H9 (cell line): ENCODE results near the gene ATXN1L. TPM values are rescaled to one million over a fixed set of nuclear protein-coding genes. Genes with fewer than 3 reads are reported as not detected.

Source experiments
- DNase-seq: peaks from one replicate; pipeline ENCODE4 v3.0.0-alpha.2; 2017
- H2AFZ ChIP-seq: one replicate; pipeline ENCODE4 v1.6.1; 2013; ENCODE audit warnings: mild to moderate bottlenecking, low read length, control low read depth, moderate library complexity
- H2AK5ac ChIP-seq: 2 replicates; pipeline ENCODE4 v1.6.1; 2013; ENCODE audit warnings: low read length, control low read depth, mixed read lengths; ENCODE audit not compliant: insufficient read length
- H2BK120ac ChIP-seq: one replicate; pipeline ENCODE4 v1.6.1; 2013; ENCODE audit warnings: low read depth, mild to moderate bottlenecking, low read length, control low read depth, inconsistent platforms; ENCODE audit not compliant: poor library complexity, severe bottlenecking
- H2BK12ac ChIP-seq: 2 replicates; pipeline ENCODE4 v1.6.1; 2013; ENCODE audit warnings: low read length, control low read depth, mixed read lengths, low read depth; ENCODE audit not compliant: insufficient read length
- H2BK15ac ChIP-seq: 2 replicates; pipeline ENCODE4 v1.6.1; 2013; ENCODE audit warnings: low read depth, low read length, control low read depth
- H2BK20ac ChIP-seq: one replicate; pipeline ENCODE4 v1.6.1; 2013; ENCODE audit warnings: low read depth, mild to moderate bottlenecking, low read length, control low read depth, inconsistent platforms; ENCODE audit not compliant: poor library complexity, severe bottlenecking
- H2BK5ac ChIP-seq: 2 replicates; pipeline ENCODE4 v1.6.1; 2013; ENCODE audit warnings: low read length, control low read depth, mixed read lengths; ENCODE audit not compliant: insufficient read length
- H3K14ac ChIP-seq: 2 replicates; pipeline ENCODE4 v1.6.1; 2013; ENCODE audit warnings: low read length, control low read depth; ENCODE audit not compliant: insufficient read depth
- H3K18ac ChIP-seq: 2 replicates; pipeline ENCODE4 v1.6.1; 2013; ENCODE audit warnings: low read depth, mild to moderate bottlenecking, mixed read lengths, low read length, control low read depth; ENCODE audit not compliant: insufficient read length
- H3K23ac ChIP-seq: 2 replicates; pipeline ENCODE4 v1.6.1; 2013; ENCODE audit warnings: low read length, control low read depth, mixed read lengths, low read depth; ENCODE audit not compliant: insufficient read length
- H3K23me2 ChIP-seq: 2 replicates; pipeline ENCODE4 v1.6.1; 2013; ENCODE audit warnings: low read depth, mild to moderate bottlenecking, mixed read lengths, low read length, control low read depth; ENCODE audit not compliant: insufficient read length, poor library complexity, severe bottlenecking
- H3K27ac ChIP-seq: 2 replicates; pipeline ENCODE4 v1.5.1; 2013; ENCODE audit warnings: low read length, control low read depth, mixed read lengths, low read depth; ENCODE audit not compliant: insufficient read length
- H3K27me3 ChIP-seq: 2 replicates; pipeline ENCODE4 v1.6.1; 2013; ENCODE audit warnings: low read length, control low read depth, inconsistent platforms; ENCODE audit not compliant: insufficient read depth
- H3K4ac ChIP-seq: 2 replicates; pipeline ENCODE4 v1.6.1; 2013; ENCODE audit warnings: low read depth, mild to moderate bottlenecking, control low read depth, inconsistent platforms, low read length, moderate library complexity
- H3K4me1 ChIP-seq: 2 replicates; pipeline ENCODE4 v1.6.1; 2013; ENCODE audit warnings: low read length, control low read depth, inconsistent platforms; ENCODE audit not compliant: insufficient read depth
- H3K4me2 ChIP-seq: 2 replicates; pipeline ENCODE4 v1.6.1; 2013; ENCODE audit warnings: low read length, control low read depth, mixed read lengths; ENCODE audit not compliant: insufficient read length, insufficient read depth
- H3K56ac ChIP-seq: 2 replicates; pipeline ENCODE4 v1.6.1; 2013; ENCODE audit warnings: low read depth, mild to moderate bottlenecking, mixed read lengths, low read length, control low read depth; ENCODE audit not compliant: insufficient read length
- H3K79me1 ChIP-seq: 2 replicates; pipeline ENCODE4 v1.6.1; 2013; ENCODE audit warnings: low read depth, mild to moderate bottlenecking, moderate library complexity, low read length, control low read depth, inconsistent platforms; ENCODE audit not compliant: insufficient read depth, poor library complexity, severe bottlenecking
- H3K79me2 ChIP-seq: 2 replicates; pipeline ENCODE4 v1.6.1; 2013; ENCODE audit warnings: low read length, control low read depth, inconsistent platforms; ENCODE audit not compliant: insufficient read depth
- H3K9ac ChIP-seq: 2 replicates; pipeline ENCODE4 v1.6.1; 2013; ENCODE audit warnings: low read length, control low read depth, mixed read lengths; ENCODE audit not compliant: insufficient read length; ENCODE audit errors: extremely low read depth
- H3K9me3 ChIP-seq: one replicate; pipeline ENCODE4 v1.6.1; 2013; ENCODE audit warnings: low read depth, low read length, inconsistent platforms; ENCODE audit not compliant: control insufficient read depth
- H3T11ph ChIP-seq: one replicate; pipeline ENCODE4 v1.6.1; 2013; ENCODE audit warnings: mild to moderate bottlenecking, low read length, control low read depth, inconsistent platforms
- H4K20me1 ChIP-seq: one replicate; pipeline ENCODE4 v1.6.1; 2013; ENCODE audit not compliant: control insufficient read depth, insufficient read length, insufficient read depth
- H4K5ac ChIP-seq: 2 replicates; pipeline ENCODE4 v1.6.1; 2013; ENCODE audit warnings: low read depth, mild to moderate bottlenecking, mixed read lengths, low read length, control low read depth; ENCODE audit not compliant: insufficient read length
- H4K8ac ChIP-seq: replicated peaks from 2 replicates; pipeline ENCODE4 v1.6.1; 2013; ENCODE audit warnings: low read length, control low read depth, mixed read lengths, low read depth; ENCODE audit not compliant: insufficient read length
- H4K91ac ChIP-seq: 2 replicates; pipeline ENCODE4 v1.6.1; 2013; ENCODE audit warnings: low read depth, mild to moderate bottlenecking, moderate library complexity, mixed read lengths, low read length, control low read depth; ENCODE audit not compliant: insufficient read length
- H3K27ac Mint-ChIP-seq, 3 experiments: 2 replicates in 2 of 3; 3 replicates in 1 of 3; pipeline ENCODE4 v1.8.0; 2020 to 2021; ENCODE audit warnings: mixed read lengths in 3 of 3, mild to moderate bottlenecking in 1 of 3, moderate library complexity in 1 of 3
- H3K27me3 Mint-ChIP-seq: 2 replicates; pipeline ENCODE4 v1.8.0; 2021; ENCODE audit warnings: low read depth, mild to moderate bottlenecking, moderate library complexity, mixed read lengths
- H3K36me3 Mint-ChIP-seq, 3 experiments: 2 replicates in 2 of 3; 3 replicates in 1 of 3; pipeline ENCODE4 v1.8.0; 2020 to 2021; ENCODE audit warnings: low read depth in 3 of 3, mixed read lengths in 3 of 3; ENCODE audit not compliant: insufficient read depth in 1 of 3
- H3K4me1 Mint-ChIP-seq, 2 experiments: 2 replicates each; pipeline ENCODE4 v1.8.0; 2020; ENCODE audit warnings: mixed read lengths in 2 of 2
- H3K4me3 Mint-ChIP-seq, 2 experiments: 2 replicates in 1 of 2; 3 replicates in 1 of 2; pipeline ENCODE4 v1.8.0; 2020 to 2021; ENCODE audit warnings: mild to moderate bottlenecking in 2 of 2, mixed read lengths in 2 of 2, moderate library complexity in 1 of 2
- H3K9me3 Mint-ChIP-seq, 2 experiments: 2 replicates in 1 of 2; 3 replicates in 1 of 2; pipeline ENCODE4 v1.8.0; 2020; ENCODE audit warnings: mild to moderate bottlenecking in 2 of 2, mixed read lengths in 2 of 2, moderate library complexity in 1 of 2
- CTCF ChIP-seq: fragments of 200-600 bp; sonication (generic); conservative IDR thresholded peaks from 3 replicates; pipeline ENCODE4 v1.8.0; 2021; ENCODE audit warnings: antibody characterized with exemption, mild to moderate bottlenecking
- WGBS: extraction: QIAGEN DNeasy Blood & Tissue Kit; methylation state at CpG from one replicate; pipeline ENCODE4 v1.1.7; 2013; ENCODE audit warnings: missing lambda C conversion rate, low lambda C conversion rate, mixed read lengths; ENCODE audit not compliant: insufficient read length; ENCODE audit errors: extremely low coverage; 5-methylcytosine and 5-hydroxymethylcytosine counted together
- total RNA-seq: library from RNA; stranded (reverse); gene quantifications from 2 replicates; pipeline ENCODE4 v1.2.1, GENCODE V29; 2021

ATXN1L gene
- total RNA-seq, 1 experiment from 2014 or later, result 30.3 TPM

GRCh38 chr16:71896764-71897368 lies 51.1 kb downstream of the ATXN1L start:
- no peaks in the 10 kb centered on the region; the same call in 1 of the 2 replicates for H3K27me3 Mint-ChIP-seq
- peaks cover 8 to 17% of the 10 kb centered on the region in 2 experiments for H3K4me1 Mint-ChIP-seq
- no peak for TF ChIP-seq CTCF
- Histone ChIP-seq H4K5ac (no peak overlapping the region), H3K79me1 (no peaks in the 10 kb centered on the region), H2BK20ac (no peak overlapping the region), H3K4ac (no peak overlapping the region), H2BK12ac (no peak overlapping the region), H4K91ac (no peak overlapping the region), H3K18ac (no peak overlapping the region), H3K23ac (no peak overlapping the region), H4K8ac (no peak overlapping the region), H3K4me2 (peak overlapping the region; percentile 87), H2AK5ac (no peak overlapping the region), H3K9ac (peak overlapping the region; percentile 47), H3K4me1 (no peaks in the 10 kb centered on the region), H2AFZ (no peak overlapping the region), H3K27ac (no peak overlapping the region), H2BK15ac (no peak overlapping the region), H3K14ac (no peak overlapping the region), H3K56ac (no peak overlapping the region), H3K27me3 (no peaks in the 10 kb centered on the region), H2BK5ac (no peak overlapping the region), H3T11ph (no peak overlapping the region), H2BK120ac (no peak overlapping the region), H3K79me2 (peaks cover 38% of the 10 kb centered on the region; the same call in 1 of the 2 replicates), H4K20me1 (no peaks in the 10 kb centered on the region), H3K9me3 (no peaks in the 10 kb centered on the region), H3K23me2 (peaks cover 7% of the 10 kb centered on the region)
- H3K36me3 Mint-ChIP-seq, result peaks cover 7 to 20% (median 12%) of the 10 kb centered on the region in 3 experiments
- peak overlapping the region; percentile 97 to 98 for H3K4me3 Mint-ChIP-seq
- H3K27ac Mint-ChIP-seq, result peak overlapping the region in 1 of 3 experiments; percentile 90; a peak in 1 of 7 replicates
- no CpG with 5 or more reads among the region's 15 CpGs for WGBS
- no peak for DNase-seq
- H3K9me3 Mint-ChIP-seq, result peaks cover 0 to 2% of the 10 kb centered on the region in 2 experiments; a peak in 1 of 5 replicates
